K562 (cell line): ENCODE data around the gene FTSJ1.

ENCODE experiments used
- CTCF ChIP-seq, 3 experiments: IDR thresholded peaks in 2 of 3; conservative IDR thresholded peaks in 1 of 3; 2 replicates each; pipeline ENCODE4 v1.5.1; 2011 to 2012; ENCODE audit warnings: low read length in 3 of 3, mild to moderate bottlenecking in 3 of 3, control low read depth in 2 of 3, improper control_type of control experiment in 1 of 3, inconsistent platforms in 1 of 3, low read depth in 1 of 3, mixed read lengths in 1 of 3, moderate library complexity in 1 of 3; ENCODE audit not compliant: insufficient read depth in 2 of 3
- THAP7 ChIP-seq: fragments of 250-450 bp; sonication (Bioruptor Pico); IDR thresholded peaks from 2 replicates; pipeline ENCODE4 v1.5.0; 2021

- TF ChIP-seq CTCF (IDR thresholded peaks at IDR 0.05 in 2 of 3, conservative IDR thresholded peaks at IDR 0.05 in 1 of 3; ENCODE audit: insufficient read depth in 2 of 3, low read depth in 1 of 3, low read length in 3 of 3) (no peak), THAP7 (no peak)
These were observed 13.9 kb downstream of the FTSJ1 start for GRCh38 chrX:48489892-48490291.
